HepG2 (cell line): ENCODE results near the gene CRYBA2.

Source experiments
- CREB1 ChIP-seq, 2 experiments: fragments of 450-650 bp in 1 of 2; IDR thresholded peaks; 2 replicates each; pipeline ENCODE4 v1.6.1; 2016 to 2017; ENCODE audit warnings: control low read depth in 1 of 2, mild to moderate bottlenecking in 1 of 2, missing compliant biosample characterization in 1 of 2, missing genetic modification characterization in 1 of 2
- ELF4 ChIP-seq: sonication (generic); formaldehyde crosslinking; IDR thresholded peaks from 2 replicates; pipeline ENCODE4 v1.5.0; 2020; ENCODE audit warnings: missing genetic modification reagents, mild to moderate bottlenecking, moderate library complexity, borderline replicate concordance
- KDM5A ChIP-seq: fragments of 200-600 bp; sonication (generic); IDR thresholded peaks from 2 replicates; pipeline ENCODE4 v1.7.0; 2018; ENCODE audit warnings: antibody characterized with exemption, mild to moderate bottlenecking, low read length, borderline replicate concordance
- SATB2 ChIP-seq: sonication (generic); formaldehyde crosslinking; IDR thresholded peaks from 2 replicates; pipeline ENCODE4 v1.5.0; 2020; ENCODE audit warnings: missing genetic modification reagents
- TF ChIP-seq, protein P1 (sequence below): sonication (generic); formaldehyde crosslinking; IDR thresholded peaks from 2 replicates; pipeline ENCODE4 v1.4.0; 2020; ENCODE audit warnings: mild to moderate bottlenecking, missing genetic modification reagents

DNA sequence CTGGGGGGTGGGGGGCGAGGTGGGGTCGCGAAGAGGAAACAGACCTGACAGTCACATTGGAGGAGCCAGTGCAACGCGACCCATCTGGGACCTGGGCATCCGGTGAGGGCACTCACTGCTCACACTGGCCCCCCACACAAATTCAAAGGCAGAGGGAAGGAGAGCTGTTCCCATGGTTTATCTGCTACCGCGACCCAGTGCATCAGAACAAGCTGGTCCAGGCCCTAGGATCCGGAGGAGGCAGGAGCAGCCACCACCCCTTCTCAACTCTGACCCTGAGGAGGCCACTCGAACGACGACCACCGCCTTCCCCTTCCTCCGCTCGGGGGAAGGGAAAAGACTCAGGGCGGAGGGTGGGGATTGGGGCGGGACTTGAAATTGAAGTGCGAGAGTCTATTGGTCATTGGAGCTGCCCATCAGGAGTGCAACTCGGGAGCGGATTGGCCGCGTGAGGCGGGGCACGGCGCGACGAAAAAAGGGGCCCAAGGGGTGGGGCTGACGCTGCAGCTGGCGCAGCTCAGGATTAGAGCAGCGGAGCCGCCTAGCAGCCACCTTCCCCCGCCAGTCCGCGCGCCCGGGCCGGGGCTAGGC lies 34.0 kb downstream of the CRYBA2 start, which contains the start of gene CDK5R2:
- TF ChIP-seq SATB2 (CRISPR knock-in tag) (no peak), ELF4 (CRISPR knock-in tag) (no peak), CREB1 (IDR thresholded peaks at IDR 0.05) (no peak), CREB1 (CRISPR knock-in tag; IDR thresholded peaks at IDR 0.05) (no peak), KDM5A (no peak)
- TF ChIP-seq, protein P1, sequence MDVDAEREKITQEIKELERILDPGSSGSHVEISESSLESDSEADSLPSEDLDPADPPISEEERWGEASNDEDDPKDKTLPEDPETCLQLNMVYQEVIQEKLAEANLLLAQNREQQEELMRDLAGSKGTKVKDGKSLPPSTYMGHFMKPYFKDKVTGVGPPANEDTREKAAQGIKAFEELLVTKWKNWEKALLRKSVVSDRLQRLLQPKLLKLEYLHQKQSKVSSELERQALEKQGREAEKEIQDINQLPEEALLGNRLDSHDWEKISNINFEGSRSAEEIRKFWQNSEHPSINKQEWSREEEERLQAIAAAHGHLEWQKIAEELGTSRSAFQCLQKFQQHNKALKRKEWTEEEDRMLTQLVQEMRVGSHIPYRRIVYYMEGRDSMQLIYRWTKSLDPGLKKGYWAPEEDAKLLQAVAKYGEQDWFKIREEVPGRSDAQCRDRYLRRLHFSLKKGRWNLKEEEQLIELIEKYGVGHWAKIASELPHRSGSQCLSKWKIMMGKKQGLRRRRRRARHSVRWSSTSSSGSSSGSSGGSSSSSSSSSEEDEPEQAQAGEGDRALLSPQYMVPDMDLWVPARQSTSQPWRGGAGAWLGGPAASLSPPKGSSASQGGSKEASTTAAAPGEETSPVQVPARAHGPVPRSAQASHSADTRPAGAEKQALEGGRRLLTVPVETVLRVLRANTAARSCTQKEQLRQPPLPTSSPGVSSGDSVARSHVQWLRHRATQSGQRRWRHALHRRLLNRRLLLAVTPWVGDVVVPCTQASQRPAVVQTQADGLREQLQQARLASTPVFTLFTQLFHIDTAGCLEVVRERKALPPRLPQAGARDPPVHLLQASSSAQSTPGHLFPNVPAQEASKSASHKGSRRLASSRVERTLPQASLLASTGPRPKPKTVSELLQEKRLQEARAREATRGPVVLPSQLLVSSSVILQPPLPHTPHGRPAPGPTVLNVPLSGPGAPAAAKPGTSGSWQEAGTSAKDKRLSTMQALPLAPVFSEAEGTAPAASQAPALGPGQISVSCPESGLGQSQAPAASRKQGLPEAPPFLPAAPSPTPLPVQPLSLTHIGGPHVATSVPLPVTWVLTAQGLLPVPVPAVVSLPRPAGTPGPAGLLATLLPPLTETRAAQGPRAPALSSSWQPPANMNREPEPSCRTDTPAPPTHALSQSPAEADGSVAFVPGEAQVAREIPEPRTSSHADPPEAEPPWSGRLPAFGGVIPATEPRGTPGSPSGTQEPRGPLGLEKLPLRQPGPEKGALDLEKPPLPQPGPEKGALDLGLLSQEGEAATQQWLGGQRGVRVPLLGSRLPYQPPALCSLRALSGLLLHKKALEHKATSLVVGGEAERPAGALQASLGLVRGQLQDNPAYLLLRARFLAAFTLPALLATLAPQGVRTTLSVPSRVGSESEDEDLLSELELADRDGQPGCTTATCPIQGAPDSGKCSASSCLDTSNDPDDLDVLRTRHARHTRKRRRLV (CRISPR knock-in tag) = no peak
